H1 (cell line): ENCODE measurements around the gene STK32A.

Experiments
- CHD2 ChIP-seq: IDR thresholded peaks from 2 replicates; pipeline ENCODE4 v1.6.1; 2012; ENCODE audit warnings: low read length, improper control_type of control experiment
- CTCF ChIP-seq, 3 experiments: IDR thresholded peaks; 1 replicate in 2 of 3; 2 replicates in 1 of 3; pipeline versions ENCODE4 v1.5.1 to v1.6.1; 2011; ENCODE audit warnings: low read length in 3 of 3, mild to moderate bottlenecking in 3 of 3, inconsistent platforms in 2 of 3, low read depth in 1 of 3, moderate library complexity in 1 of 3; ENCODE audit not compliant: insufficient read depth in 1 of 3; ENCODE audit errors: control extremely low read depth in 1 of 3
- EGR1 ChIP-seq: IDR thresholded peaks from 2 replicates; pipeline ENCODE4 v1.6.1; 2011; ENCODE audit warnings: low read depth, low read length, borderline replicate concordance
- EP300 ChIP-seq, 2 experiments: IDR thresholded peaks; 1 replicate in 1 of 2; 2 replicates in 1 of 2; pipeline ENCODE4 v1.6.1; 2011 to 2012; ENCODE audit warnings: low read depth in 2 of 2, low read length in 2 of 2, mild to moderate bottlenecking in 2 of 2, borderline replicate concordance in 1 of 2, inconsistent platforms in 1 of 2, moderate library complexity in 1 of 2
- HDAC2 ChIP-seq, 2 experiments: fragments of 300-600 bp in 1 of 2; sonication (generic) in 1 of 2; IDR thresholded peaks; 2 replicates each; pipeline ENCODE4 v1.6.1; 2011 to 2012; ENCODE audit warnings: low read depth in 2 of 2, low read length in 2 of 2, mild to moderate bottlenecking in 2 of 2, moderate library complexity in 2 of 2, borderline replicate concordance in 1 of 2, inconsistent platforms in 1 of 2
- KDM5A ChIP-seq: fragments of 200-600 bp; IDR thresholded peaks from 2 replicates; pipeline ENCODE4 v1.7.1; 2012; ENCODE audit warnings: mild to moderate bottlenecking, low read length, inconsistent platforms, mixed read lengths
- POLR2A ChIP-seq, 2 experiments: IDR thresholded peaks; 1 replicate in 1 of 2; 2 replicates in 1 of 2; pipeline ENCODE4 v1.6.1; 2011; ENCODE audit warnings: low read depth in 2 of 2, low read length in 2 of 2, mild to moderate bottlenecking in 2 of 2; ENCODE audit errors: control extremely low read depth in 1 of 2
- POLR2AphosphoS5 ChIP-seq: IDR thresholded peaks from 2 replicates; pipeline ENCODE4 v1.6.1; 2011; ENCODE audit warnings: low read depth, low read length
- POU5F1 ChIP-seq: IDR thresholded peaks from 2 replicates; pipeline ENCODE4 v1.6.1; 2011; ENCODE audit warnings: low read depth, mild to moderate bottlenecking, low read length, moderate library complexity
- SP1 ChIP-seq: IDR thresholded peaks from 2 replicates; pipeline ENCODE4 v1.6.1; 2011; ENCODE audit warnings: low read depth, low read length
- USF2 ChIP-seq: IDR thresholded peaks from 2 replicates; pipeline ENCODE4 v1.6.1; 2011; ENCODE audit warnings: low read length, improper control_type of control experiment

- TF ChIP-seq CTCF (IDR thresholded peaks at IDR 0.05; ENCODE audit: control extremely low read depth in 1 of 3, insufficient read depth in 1 of 3, low read depth in 1 of 3, low read length in 3 of 3): no peak
- no peak for TF ChIP-seq SP1
- no peak for TF ChIP-seq EGR1
- TF ChIP-seq POLR2A (IDR thresholded peaks at IDR 0.05; ENCODE audit: control extremely low read depth in 1 of 2, low read depth in 2 of 2, low read length in 2 of 2): no peak
- no peak for TF ChIP-seq USF2
- no peak for TF ChIP-seq POLR2AphosphoS5
- TF ChIP-seq EP300 (IDR thresholded peaks at IDR 0.05; ENCODE audit: borderline replicate concordance in 1 of 2, low read depth in 2 of 2, low read length in 2 of 2): no peak
- TF ChIP-seq KDM5A: no peak
- TF ChIP-seq CHD2: no peak
- no peak for TF ChIP-seq HDAC2 (IDR thresholded peaks at IDR 0.05; ENCODE audit: borderline replicate concordance in 1 of 2, low read depth in 2 of 2, low read length in 2 of 2)
- no peak for TF ChIP-seq POU5F1
These were observed 146.7 kb downstream of the STK32A start for GRCh38 chr5:147381555-147381954.
